Caco-2 (cell line): ENCODE measurements around the gene APMAP. TPM values are rescaled to one million over a fixed set of nuclear protein-coding genes. Genes with fewer than 3 reads are reported as not detected.

Experiments
- BruUV-seq: library from RNA; stranded (reverse); fragments of 400-500 nt; replicated peaks from 2 replicates; lab custom pipeline; 2021; lab: Mats Ljungman, UMichigan
- CTCF ChIA-PET: fragments of 300-600 bp; sonication (Branson Sonifier 250); formaldehyde crosslinking; loops from one replicate; lab custom pipeline; 2022; ENCODE audit warnings: antibody characterized with exemption; lab: Charles Lee
- POLR2A ChIA-PET: fragments of 300-600 bp; sonication (Branson Sonifier 250); formaldehyde crosslinking; loops from one replicate; lab custom pipeline; 2022; ENCODE audit warnings: antibody characterized with exemption; lab: Charles Lee
- DNase-seq, 2 experiments: peaks; one replicate each; pipeline versions ENCODE4 v3.0.0 to v3.0.0-alpha.2; 2020 to 2022
- H3K27me3 ChIP-seq: replicated peaks from 2 replicates; pipeline ENCODE4 v1.6.0; 2011; ENCODE audit warnings: low read length; ENCODE audit not compliant: control insufficient read depth, insufficient read depth
- H3K36me3 ChIP-seq: 2 replicates; pipeline ENCODE4 v1.5.1; 2011; ENCODE audit warnings: low read length; ENCODE audit not compliant: control insufficient read depth, insufficient read depth
- H3K4me1 ChIP-seq: fragments of 250-450 bp; sonication (Bioruptor Pico); 2 replicates; pipeline ENCODE4 v1.5.1; 2020; ENCODE audit warnings: mild to moderate bottlenecking
- H3K4me3 ChIP-seq: 2 replicates; pipeline ENCODE4 v1.5.1; 2011; ENCODE audit warnings: low read depth, mild to moderate bottlenecking, control low read depth, low read length
- H3K9me3 ChIP-seq: fragments of 250-450 bp; sonication (Bioruptor Pico); 2 replicates; pipeline ENCODE4 v1.5.1; 2020; ENCODE audit warnings: mild to moderate bottlenecking, moderate library complexity
- H3K27ac Mint-ChIP-seq: one replicate; pipeline ENCODE4 v1.8.0; 2022; ENCODE audit warnings: mixed read lengths; ENCODE audit not compliant: unreplicated experiment
- H3K27me3 Mint-ChIP-seq: one replicate; pipeline ENCODE4 v1.8.0; 2022; ENCODE audit warnings: mixed read lengths; ENCODE audit not compliant: insufficient read depth, unreplicated experiment
- H3K36me3 Mint-ChIP-seq: one replicate; pipeline ENCODE4 v1.8.0; 2022; ENCODE audit warnings: mild to moderate bottlenecking, mixed read lengths; ENCODE audit not compliant: insufficient read depth, unreplicated experiment
- H3K4me1 Mint-ChIP-seq: one replicate; pipeline ENCODE4 v1.8.0; 2022; ENCODE audit warnings: low read depth, mixed read lengths; ENCODE audit not compliant: unreplicated experiment
- H3K4me3 Mint-ChIP-seq: one replicate; pipeline ENCODE4 v1.8.0; 2022; ENCODE audit warnings: mild to moderate bottlenecking, moderate library complexity, mixed read lengths; ENCODE audit not compliant: unreplicated experiment
- H3K9me3 Mint-ChIP-seq: one replicate; pipeline ENCODE4 v1.8.0; 2022; ENCODE audit warnings: mixed read lengths; ENCODE audit not compliant: unreplicated experiment
- intact Hi-C: fragments of 100-400 bp; cut with micrococcal nuclease; formaldehyde crosslinking; loops from one replicate; pipeline ENCODE4 v1.10.0; 2022; ENCODE audit not compliant: unreplicated experiment
- total RNA-seq: library from RNA; stranded (reverse); gene quantifications from 2 replicates; pipeline ENCODE4 v1.2.3, GENCODE V29; 2022
- TF ChIP-seq, protein P1 (sequence below), 2 experiments: fragments of 200-600 bp in 1 of 2; IDR thresholded peaks; 1 replicate in 1 of 2; 2 replicates in 1 of 2; pipeline versions ENCODE4 v1.5.1 to v1.8.0; 2011 to 2022; ENCODE audit warnings: antibody characterized with exemption in 1 of 2, control low read depth in 1 of 2, inconsistent platforms in 1 of 2, low read depth in 1 of 2, low read length in 1 of 2, mild to moderate bottlenecking in 1 of 2, moderate library complexity in 1 of 2; ENCODE audit not compliant: insufficient read depth in 1 of 2, severe bottlenecking in 1 of 2, unreplicated experiment in 1 of 2

APMAP gene
- total RNA-seq, 1 experiment from 2014 or later, result 138 TPM

DNA sequence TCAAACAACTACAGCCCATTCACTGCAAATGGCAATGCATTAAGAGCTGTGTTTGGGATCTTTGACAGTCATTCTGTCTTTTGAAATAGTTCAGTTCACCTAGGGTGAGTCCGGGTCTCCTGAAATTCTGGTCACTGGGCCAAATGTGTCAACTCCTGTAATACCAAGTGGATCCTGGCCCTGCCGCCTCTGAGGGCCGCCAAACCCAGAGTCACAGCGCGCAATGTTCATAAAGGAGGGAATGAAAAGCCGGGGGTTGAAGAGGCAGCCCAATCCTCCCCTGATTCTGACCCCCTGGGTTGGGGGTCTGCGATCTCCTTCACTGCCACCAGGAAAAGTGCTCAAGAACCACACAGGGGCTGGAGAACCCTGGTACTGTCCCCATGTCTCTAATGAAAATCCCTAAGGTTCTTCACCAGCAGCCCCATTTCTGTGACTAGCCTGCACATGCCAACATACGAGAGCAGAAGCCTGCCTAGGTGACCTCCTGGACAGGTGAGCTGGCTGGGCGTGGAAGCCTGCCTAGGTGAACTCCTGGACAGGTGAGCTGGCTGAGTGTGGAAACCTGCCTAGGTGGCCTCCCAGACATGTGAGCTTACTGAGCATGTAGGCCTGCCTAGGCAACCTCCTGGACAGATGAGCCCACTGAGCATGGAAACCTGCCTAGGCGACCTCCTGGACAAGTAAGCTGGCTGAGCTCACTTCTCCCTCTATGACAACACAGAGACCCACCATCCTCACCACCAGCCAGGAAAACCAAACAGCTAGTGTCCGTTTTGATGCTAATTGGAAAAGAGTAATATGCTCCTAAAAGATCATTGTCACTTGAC is 16.1 kb upstream of the APMAP start:
- H3K9me3 ChIP-seq, result no peaks in the 10 kb centered on the region

GRCh38 chr20:25007491-25008305 is 15.1 kb upstream of the APMAP start:
- CTCF ChIA-PET, result no interaction called here
- no peak overlapping the region for H3K4me3 Mint-ChIP-seq
- peaks cover 46% of the 10 kb centered on the region for H3K36me3 Mint-ChIP-seq
- no peaks in the 10 kb centered on the region for H3K4me1 Mint-ChIP-seq
- Histone ChIP-seq H3K36me3 (peaks cover 1% of the 10 kb centered on the region), H3K4me1 (no peaks in the 10 kb centered on the region), H3K9me3 (no peaks in the 10 kb centered on the region), H3K27me3 (no peaks in the 10 kb centered on the region), H3K4me3 (no peak overlapping the region)
- H3K27me3 Mint-ChIP-seq, result no peaks in the 10 kb centered on the region
- TF ChIP-seq, protein P1, sequence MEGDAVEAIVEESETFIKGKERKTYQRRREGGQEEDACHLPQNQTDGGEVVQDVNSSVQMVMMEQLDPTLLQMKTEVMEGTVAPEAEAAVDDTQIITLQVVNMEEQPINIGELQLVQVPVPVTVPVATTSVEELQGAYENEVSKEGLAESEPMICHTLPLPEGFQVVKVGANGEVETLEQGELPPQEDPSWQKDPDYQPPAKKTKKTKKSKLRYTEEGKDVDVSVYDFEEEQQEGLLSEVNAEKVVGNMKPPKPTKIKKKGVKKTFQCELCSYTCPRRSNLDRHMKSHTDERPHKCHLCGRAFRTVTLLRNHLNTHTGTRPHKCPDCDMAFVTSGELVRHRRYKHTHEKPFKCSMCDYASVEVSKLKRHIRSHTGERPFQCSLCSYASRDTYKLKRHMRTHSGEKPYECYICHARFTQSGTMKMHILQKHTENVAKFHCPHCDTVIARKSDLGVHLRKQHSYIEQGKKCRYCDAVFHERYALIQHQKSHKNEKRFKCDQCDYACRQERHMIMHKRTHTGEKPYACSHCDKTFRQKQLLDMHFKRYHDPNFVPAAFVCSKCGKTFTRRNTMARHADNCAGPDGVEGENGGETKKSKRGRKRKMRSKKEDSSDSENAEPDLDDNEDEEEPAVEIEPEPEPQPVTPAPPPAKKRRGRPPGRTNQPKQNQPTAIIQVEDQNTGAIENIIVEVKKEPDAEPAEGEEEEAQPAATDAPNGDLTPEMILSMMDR (IDR thresholded peaks at IDR 0.05; ENCODE audit: insufficient read depth in 1 of 2, low read depth in 1 of 2, low read length in 1 of 2, severe bottlenecking in 1 of 2, unreplicated experiment in 1 of 2), result no peak
- POLR2A ChIA-PET, result no interaction called here
- DNase-seq, result peak in 1 of 2 experiments; percentile 23
- H3K9me3 Mint-ChIP-seq, result peaks cover 12% of the 10 kb centered on the region
- H3K27ac Mint-ChIP-seq, result no peak overlapping the region
- BruUV-seq, result no TSS peak
- intact Hi-C loops, result no loop called here

More for the DNA sequence above, 16.1 kb upstream of the APMAP start:
- no TSS peak for BruUV-seq
- no peak overlapping the region for H3K4me3 ChIP-seq
- POLR2A ChIA-PET, result no interaction called here
- no peaks in the 10 kb centered on the region for H3K27me3 ChIP-seq
- Mint-ChIP-seq H3K27ac (no peak overlapping the region), H3K9me3 (peaks cover 3% of the 10 kb centered on the region), H3K4me3 (no peak overlapping the region), H3K4me1 (no peaks in the 10 kb centered on the region), H3K36me3 (peaks cover 43% of the 10 kb centered on the region), H3K27me3 (no peaks in the 10 kb centered on the region)
- H3K36me3 ChIP-seq, result peaks cover 1% of the 10 kb centered on the region
- no peaks in the 10 kb centered on the region for H3K4me1 ChIP-seq
- TF ChIP-seq, protein P1 (IDR thresholded peaks at IDR 0.05; ENCODE audit: insufficient read depth in 1 of 2, low read depth in 1 of 2, low read length in 1 of 2, severe bottlenecking in 1 of 2, unreplicated experiment in 1 of 2), result no peak
- intact Hi-C loops, result no loop called here
- DNase-seq, result peak in 1 of 2 experiments; percentile 22
- CTCF ChIA-PET, result interaction anchor here (0.5 to 1.3 kb wide), 2 partner anchors 9 to 15 kb away, joined by 3 read pairs; no protein-coding TSS in a partner anchor

DNA sequence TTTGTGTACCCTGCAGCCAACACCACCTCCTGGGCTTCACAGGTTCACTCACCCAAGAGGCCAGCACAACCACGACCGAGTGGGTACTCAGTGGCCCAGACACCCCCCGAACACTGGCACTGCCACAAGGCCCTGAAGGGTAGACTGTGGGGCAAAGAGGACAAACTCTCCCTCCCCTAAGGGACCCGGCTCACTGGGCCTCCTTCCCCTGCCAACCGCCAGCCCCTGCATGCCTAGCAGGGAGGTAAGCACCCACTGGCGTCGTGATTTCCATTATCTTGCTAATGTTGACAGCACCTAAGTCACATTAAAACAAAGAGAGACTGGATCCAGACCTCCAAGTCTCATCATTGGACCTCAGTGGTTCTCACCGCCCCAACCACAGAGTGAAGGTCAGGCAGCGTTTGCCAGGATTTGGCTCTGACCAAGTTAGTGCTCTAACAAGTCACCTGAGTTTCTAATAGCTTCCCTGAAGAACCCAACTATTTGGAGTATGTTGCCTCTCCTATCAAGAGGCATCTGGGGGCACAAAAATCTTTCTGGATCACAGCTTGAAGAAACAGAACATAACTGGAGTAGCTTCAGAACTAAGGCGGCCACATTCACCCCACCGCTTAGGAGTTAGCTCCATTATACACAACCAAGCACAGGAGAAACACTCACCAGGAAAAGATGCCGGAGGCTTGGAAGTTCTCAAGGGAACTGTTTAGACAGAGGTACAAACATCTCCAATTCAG is 14.0 kb upstream of the APMAP start:
- Mint-ChIP-seq H3K9me3 (peaks cover 14% of the 10 kb centered on the region), H3K4me1 (no peaks in the 10 kb centered on the region), H3K27me3 (no peaks in the 10 kb centered on the region), H3K4me3 (no peak overlapping the region), H3K36me3 (peaks cover 44% of the 10 kb centered on the region), H3K27ac (no peak overlapping the region)
- TF ChIP-seq, protein P1 (IDR thresholded peaks at IDR 0.05; ENCODE audit: insufficient read depth in 1 of 2, low read depth in 1 of 2, low read length in 1 of 2, severe bottlenecking in 1 of 2, unreplicated experiment in 1 of 2), result no peak
- intact Hi-C loops, result no loop called here
- DNase-seq, result no peak
- BruUV-seq, result TSS peak; percentile 80
- H3K27me3 ChIP-seq, result no peaks in the 10 kb centered on the region
- H3K4me1 ChIP-seq, result no peaks in the 10 kb centered on the region
- CTCF ChIA-PET, result no interaction called here
- POLR2A ChIA-PET, result no interaction called here
- no peak overlapping the region for H3K4me3 ChIP-seq
- H3K9me3 ChIP-seq, result no peaks in the 10 kb centered on the region
- peaks cover 1% of the 10 kb centered on the region for H3K36me3 ChIP-seq
